Bone marrow (tissue), 2 donors: ENCODE measurements around the gene C10orf67.

Experiments
- DNase-seq, 2 donors: peaks; one replicate each; lab custom pipeline; 2025; lab: John Stamatoyannopoulos, UW

The C10orf67 gene

GRCh38 chr10:23171232-23171876 is 173.2 kb downstream of the C10orf67 start:
- DNase-seq = no peak

GRCh38 chr10:23158370-23158769 is 186.2 kb downstream of the C10orf67 start:
- DNase-seq = peak in 1 of 2 donors; percentile 19

DNA sequence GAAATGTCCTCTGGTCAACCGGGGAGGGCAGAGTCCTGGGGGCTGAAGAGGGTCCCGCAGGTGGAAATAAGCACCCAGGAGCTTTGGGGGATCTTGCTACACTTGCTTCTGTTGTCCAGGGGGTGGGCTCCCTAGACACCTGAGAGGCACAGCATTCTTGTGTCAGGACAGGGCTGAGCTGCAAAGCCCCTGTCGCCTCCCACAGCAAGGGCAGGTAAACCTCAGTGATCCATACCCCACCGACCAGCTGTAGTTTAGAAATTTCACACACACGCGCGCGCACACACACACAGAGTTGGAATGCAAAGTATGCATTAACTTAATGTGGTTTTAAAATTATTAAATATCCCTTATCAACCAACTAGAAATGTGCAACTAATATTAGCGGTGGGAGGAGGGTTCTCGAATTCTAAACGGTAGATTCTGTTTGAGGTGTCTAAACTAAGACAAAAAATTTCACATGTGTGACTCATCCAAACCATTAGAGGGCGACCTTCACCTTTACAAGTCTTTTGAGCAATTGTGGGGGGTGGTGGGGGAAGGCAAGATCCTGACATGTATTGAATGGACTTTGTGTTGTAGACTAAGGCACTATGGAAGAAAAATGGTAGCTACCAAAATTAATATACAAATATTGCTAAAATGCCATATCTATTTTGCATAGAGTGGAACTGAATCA is 186.8 kb downstream of the C10orf67 start:
- DNase-seq = no peak

- DNase-seq = no peak
Measured at GRCh38 chr10:23157239-23157681, 187.3 kb downstream of the C10orf67 start.

GRCh38 chr10:23156447-23157150 is 188.0 kb downstream of the C10orf67 start:
- no peak for DNase-seq

GRCh38 chr10:23155169-23155568 is 189.4 kb downstream of the C10orf67 start:
- no peak for DNase-seq
